Activated CD4-positive, alpha-beta T cell treated with anti-CD3 and anti-CD28 coated beads, Interleukin-2, amount 10 ng/mL, durations not matched to agents 7 days and 5 days (primary cell): ENCODE data around the gene CASKIN2. TPM values are rescaled to one million over a fixed set of nuclear protein-coding genes. Genes with fewer than 3 reads are reported as not detected.

Experiments
- CTCF ChIA-PET: fragments of 350-600 bp; sonication (Branson Sonifier 250); formaldehyde crosslinking; loops from one replicate; lab custom pipeline; 2021; ENCODE audit warnings: antibody characterized with exemption; lab: Charles Lee
- POLR2A ChIA-PET: fragments of 350-600 bp; sonication (Branson Sonifier 250); formaldehyde crosslinking; loops from one replicate; lab custom pipeline; 2021; ENCODE audit warnings: antibody characterized with exemption; lab: Charles Lee
- DNase-seq: peaks from one replicate; pipeline ENCODE4 v3.0.0-alpha.2; 2020
- H3K27ac Mint-ChIP-seq: one replicate; pipeline ENCODE4 v1.8.0; 2021; ENCODE audit warnings: mild to moderate bottlenecking, moderate library complexity, mixed read lengths
- H3K27me3 Mint-ChIP-seq: one replicate; pipeline ENCODE4 v1.8.0; 2021; ENCODE audit warnings: mixed read lengths
- H3K36me3 Mint-ChIP-seq: one replicate; pipeline ENCODE4 v1.8.0; 2021; ENCODE audit warnings: low read depth, mixed read lengths
- H3K4me1 Mint-ChIP-seq: one replicate; pipeline ENCODE4 v1.8.0; 2021; ENCODE audit warnings: mixed read lengths
- H3K4me3 Mint-ChIP-seq: one replicate; pipeline ENCODE4 v1.8.0; 2021; ENCODE audit warnings: mild to moderate bottlenecking, moderate library complexity, mixed read lengths
- H3K9me3 Mint-ChIP-seq: one replicate; pipeline ENCODE4 v1.8.0; 2021; ENCODE audit warnings: mixed read lengths
- total RNA-seq, 2 experiments: library from RNA; stranded (reverse); gene quantifications; one replicate each; pipeline ENCODE4 v1.2.3, GENCODE V29; 2021

The CASKIN2 gene
- total RNA-seq, 2 experiments from 2014 or later = 0.47 to 1.1 TPM

DNA sequence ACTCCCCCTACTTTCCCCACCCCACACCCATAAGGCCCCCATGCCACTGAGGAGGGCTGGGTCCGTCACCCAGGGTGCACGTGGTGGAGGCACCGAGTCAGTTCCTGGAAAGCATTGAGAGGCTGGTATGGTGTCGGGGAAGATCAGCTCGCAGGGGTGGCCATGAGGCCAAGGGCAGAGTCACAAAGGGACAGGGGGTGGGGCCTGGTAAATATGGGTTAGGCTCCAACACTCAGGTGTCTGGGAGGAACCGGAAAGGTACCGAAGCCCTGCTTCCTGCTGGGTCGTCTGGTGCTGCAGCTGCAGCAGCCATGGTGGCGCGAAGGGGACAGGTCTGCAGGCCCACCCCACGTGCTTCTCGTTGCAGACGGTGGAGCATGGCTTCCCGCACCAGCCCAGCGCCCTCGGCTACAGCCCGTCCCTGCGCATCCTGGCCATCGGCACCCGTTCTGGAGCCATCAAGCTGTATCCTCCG, 40.4 kb upstream of the CASKIN2 start:
- Mint-ChIP-seq H3K27ac (no peak overlapping the region), H3K4me3 (no peak overlapping the region), H3K9me3 (no peaks in the 10 kb centered on the region), H3K4me1 (no peaks in the 10 kb centered on the region), H3K36me3 (no peaks in the 10 kb centered on the region), H3K27me3 (no peaks in the 10 kb centered on the region)
- POLR2A ChIA-PET = no interaction called here
- CTCF ChIA-PET = no interaction called here
- no peak for DNase-seq

DNA sequence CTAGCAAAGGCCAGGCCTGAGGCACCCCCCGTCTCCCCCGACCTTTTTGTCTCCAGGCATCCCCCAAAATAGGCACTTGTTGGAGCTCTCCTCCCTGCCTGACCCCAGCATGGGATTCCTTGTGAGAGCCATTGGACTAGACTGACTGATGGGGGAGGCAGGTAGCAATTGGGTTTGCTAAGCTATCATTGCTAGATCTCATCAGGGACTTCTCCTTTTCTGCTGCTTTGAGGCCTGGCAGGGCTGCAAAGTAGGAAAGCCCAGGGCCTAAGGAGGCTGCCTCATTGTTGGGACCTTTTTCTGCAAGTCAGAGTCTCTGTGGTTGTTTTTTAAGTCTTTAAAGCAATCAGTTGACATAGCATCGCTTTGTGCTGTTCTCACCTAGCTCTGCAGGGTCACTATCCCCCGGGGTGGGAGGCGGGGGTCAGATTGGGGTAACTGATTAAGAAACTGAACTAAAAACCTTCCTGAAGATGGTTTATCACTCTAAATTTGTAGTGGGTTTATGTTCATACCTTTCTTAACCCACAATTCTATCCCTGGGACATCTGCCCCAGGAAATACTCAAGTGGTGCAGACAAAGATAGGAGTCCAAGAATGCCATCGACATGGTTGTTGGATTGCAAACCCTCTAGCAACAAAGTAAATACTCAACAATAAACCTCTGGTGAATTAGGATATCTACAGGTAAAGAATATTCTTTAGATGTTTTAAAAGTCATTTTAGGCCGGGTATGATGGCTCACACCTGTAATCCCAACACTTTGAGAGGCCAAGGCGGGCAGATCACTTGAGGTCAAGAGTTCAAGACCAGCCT, 38.2 kb upstream of the CASKIN2 start:
- no peak for DNase-seq
- Mint-ChIP-seq H3K9me3 (no peaks in the 10 kb centered on the region), H3K27me3 (no peaks in the 10 kb centered on the region), H3K4me1 (peaks cover 2% of the 10 kb centered on the region), H3K27ac (no peak overlapping the region), H3K4me3 (no peak overlapping the region), H3K36me3 (no peaks in the 10 kb centered on the region)
- ChIA-PET CTCF (interaction anchor here (0.6 to 1.1 kb wide), 2 partner anchors 11 to 184 kb away, joined by 3 read pairs; no protein-coding TSS in a partner anchor), POLR2A (no interaction called here)

DNA sequence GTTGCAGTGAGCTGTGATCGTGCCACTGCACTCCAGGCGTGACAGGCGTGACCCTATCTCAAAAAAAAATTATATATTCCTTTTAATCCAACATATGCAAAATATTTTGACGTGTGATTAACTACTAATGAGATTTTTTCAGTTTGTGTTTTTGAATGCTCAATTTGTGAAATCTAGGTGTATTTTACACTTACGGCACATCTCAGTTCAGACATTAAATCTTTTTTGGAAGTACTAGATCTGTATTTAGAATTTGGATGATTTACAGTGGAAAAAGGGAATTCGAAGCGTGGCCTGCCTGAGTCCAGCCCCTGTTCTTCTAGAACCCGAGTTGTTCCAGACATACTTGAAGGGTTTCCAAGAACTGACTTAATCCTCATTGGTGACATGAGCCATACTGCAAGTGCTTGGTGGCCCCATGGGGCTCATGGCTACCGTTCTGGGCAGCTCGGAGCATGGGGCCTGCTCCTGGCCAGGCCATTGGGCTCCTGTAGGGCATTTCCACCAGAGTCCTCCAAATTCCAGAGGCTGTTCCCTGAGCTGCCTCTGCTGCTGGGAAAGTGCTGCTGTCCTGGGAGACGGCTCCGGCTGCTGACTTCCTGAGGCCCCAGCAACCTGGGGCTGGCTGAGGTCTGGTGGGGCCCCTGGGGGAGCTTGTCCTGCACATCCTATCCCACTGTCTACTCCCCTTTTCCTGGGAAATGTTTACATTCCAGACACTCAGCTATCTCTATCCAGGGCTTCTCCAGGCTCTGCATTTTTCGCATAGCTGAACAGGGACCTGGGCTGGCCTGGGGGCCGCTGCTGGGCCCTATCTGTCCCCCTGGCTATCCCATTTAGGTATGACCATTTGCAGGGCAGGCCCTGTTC, 37.3 kb upstream of the CASKIN2 start:
- no peak for DNase-seq
- Mint-ChIP-seq H3K27me3 (no peaks in the 10 kb centered on the region), H3K9me3 (no peaks in the 10 kb centered on the region), H3K27ac (no peak overlapping the region), H3K4me3 (no peak overlapping the region), H3K4me1 (peaks cover 2% of the 10 kb centered on the region), H3K36me3 (no peaks in the 10 kb centered on the region)
- CTCF ChIA-PET = interaction anchor here (0.6 to 1.3 kb wide), 4 partner anchors 10 to 185 kb away, joined by 3 to 4 read pairs (median 3); partner anchors contain the start of gene LLGL2
- POLR2A ChIA-PET = interaction anchor here (0.5 kb wide), 1 partner anchor 262 kb away, joined by 5 read pairs; no protein-coding TSS in a partner anchor

DNA sequence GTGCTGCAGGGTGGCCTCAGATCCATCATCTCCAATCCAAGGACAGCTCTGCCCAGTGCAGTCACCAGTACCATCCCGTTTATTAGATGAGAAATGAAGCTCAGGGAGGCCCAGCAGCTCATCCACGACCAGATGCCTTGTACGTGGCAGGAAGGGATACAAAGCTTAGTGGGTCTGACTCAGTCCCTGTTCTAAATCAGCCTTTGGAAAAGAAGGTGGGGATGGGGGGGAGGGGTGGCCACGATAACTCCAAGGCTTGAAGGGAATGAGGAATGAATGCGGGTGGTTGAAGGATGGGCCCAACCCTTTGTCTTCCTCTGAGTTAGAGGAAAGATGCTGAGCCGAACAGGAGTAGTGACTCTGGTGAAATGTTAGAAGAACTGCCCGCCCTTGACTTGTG, 35.9 kb upstream of the CASKIN2 start:
- no peak overlapping the region for H3K4me3 Mint-ChIP-seq
- no peaks in the 10 kb centered on the region for H3K36me3 Mint-ChIP-seq
- H3K9me3 Mint-ChIP-seq = no peaks in the 10 kb centered on the region
- no peaks in the 10 kb centered on the region for H3K27me3 Mint-ChIP-seq
- CTCF ChIA-PET = interaction anchor here (0.9 to 1.3 kb wide), 2 partner anchors 17 to 71 kb away, joined by 3 to 5 read pairs; no protein-coding TSS in a partner anchor
- POLR2A ChIA-PET = no interaction called here
- peaks cover 2% of the 10 kb centered on the region for H3K4me1 Mint-ChIP-seq
- DNase-seq = no peak
- H3K27ac Mint-ChIP-seq = peak overlapping the region; percentile 42

DNA sequence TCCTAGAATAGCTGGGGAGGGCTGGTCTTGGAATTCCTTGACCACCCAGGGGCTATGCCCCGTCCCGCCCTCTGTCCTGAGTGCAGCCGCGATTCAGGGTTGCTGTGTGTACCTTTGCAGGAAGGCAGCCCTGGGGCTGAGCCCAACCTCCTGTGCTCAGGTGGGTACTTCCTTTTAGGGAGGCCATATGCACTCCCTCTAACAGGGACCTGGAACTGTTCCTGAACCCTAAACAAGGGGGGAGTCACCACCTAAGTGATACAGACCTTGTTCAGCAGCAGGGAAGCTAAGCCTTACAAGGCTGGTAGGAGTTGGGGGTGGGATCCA, 34.8 kb upstream of the CASKIN2 start:
- ChIA-PET POLR2A (no interaction called here), CTCF (interaction anchor here (0.9 to 1.3 kb wide), 2 partner anchors 18 to 70 kb away, joined by 4 to 5 read pairs; no protein-coding TSS in a partner anchor)
- Mint-ChIP-seq H3K27ac (no peak overlapping the region), H3K9me3 (no peaks in the 10 kb centered on the region), H3K36me3 (no peaks in the 10 kb centered on the region), H3K4me3 (no peak overlapping the region), H3K4me1 (peaks cover 2% of the 10 kb centered on the region), H3K27me3 (no peaks in the 10 kb centered on the region)
- no peak for DNase-seq

DNA sequence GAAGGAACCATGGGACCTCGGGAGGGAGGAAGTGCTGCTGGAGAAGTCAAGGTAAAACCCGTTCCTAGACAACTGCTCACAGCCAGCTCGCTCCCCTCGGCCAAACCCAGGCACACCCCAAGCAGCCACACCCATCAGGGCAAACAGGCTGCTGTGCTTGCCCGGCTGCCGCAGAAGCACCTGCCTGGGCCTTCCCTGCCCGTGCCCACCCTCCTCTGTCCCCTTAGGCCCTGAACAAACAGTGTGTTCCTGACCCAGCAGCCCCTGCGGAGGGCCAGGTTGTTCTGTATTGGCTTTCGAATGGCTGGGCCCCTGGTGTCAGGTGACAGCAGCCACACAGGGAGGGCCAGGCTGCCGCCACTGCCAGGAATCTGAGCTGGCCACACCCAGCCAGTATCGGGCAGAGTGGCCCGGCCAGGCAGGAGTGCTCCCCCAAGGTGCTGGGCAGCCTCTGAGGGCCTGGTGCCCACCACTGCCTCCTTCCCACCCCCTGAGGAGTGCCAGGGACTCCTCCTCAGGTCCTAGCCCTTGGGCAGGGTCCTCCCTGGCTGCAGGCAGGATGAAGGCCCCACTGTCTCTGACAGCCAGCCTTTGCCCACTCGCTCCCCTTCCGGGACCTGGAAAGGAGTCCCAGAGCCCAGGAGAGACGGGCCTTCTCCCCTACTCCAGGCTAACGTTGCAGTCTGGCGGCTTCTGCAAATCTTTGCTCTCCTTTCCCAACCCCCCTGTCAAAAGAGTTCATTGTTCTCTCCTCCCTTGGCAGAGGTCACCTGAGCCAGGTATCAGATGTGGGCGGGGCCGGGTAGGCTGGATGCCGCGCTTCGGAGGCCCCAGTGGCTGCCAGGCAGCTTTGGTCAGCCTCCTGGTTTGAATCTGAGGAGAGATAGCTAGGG, 34.2 kb upstream of the CASKIN2 start:
- H3K9me3 Mint-ChIP-seq = no peaks in the 10 kb centered on the region
- no peaks in the 10 kb centered on the region for H3K36me3 Mint-ChIP-seq
- H3K27ac Mint-ChIP-seq = no peak overlapping the region
- no peak overlapping the region for H3K4me3 Mint-ChIP-seq
- POLR2A ChIA-PET = no interaction called here
- CTCF ChIA-PET = interaction anchor here (0.9 kb wide), 1 partner anchor 19 kb away, joined by 4 read pairs; no protein-coding TSS in a partner anchor
- DNase-seq = no peak
- H3K4me1 Mint-ChIP-seq = peaks cover 2% of the 10 kb centered on the region
- no peaks in the 10 kb centered on the region for H3K27me3 Mint-ChIP-seq

DNA sequence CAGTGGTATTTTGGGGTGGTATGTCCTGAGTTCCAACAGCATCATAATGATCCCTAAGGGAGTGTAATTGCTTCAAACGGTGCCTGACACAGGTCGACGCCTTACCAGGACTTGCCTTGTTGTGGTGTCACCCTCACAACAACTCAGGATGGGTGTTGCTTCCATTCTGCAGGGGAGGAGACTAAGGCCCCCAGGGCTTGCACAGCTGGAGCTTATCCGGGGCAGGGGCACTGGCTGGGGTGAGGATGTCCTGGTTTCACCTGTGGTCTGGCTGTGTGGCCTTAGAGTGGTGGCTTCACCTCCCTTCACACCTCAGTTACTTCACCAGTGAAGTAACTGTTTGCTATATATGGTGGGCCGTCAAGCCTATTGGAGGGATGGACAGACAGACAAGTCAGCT, 33.5 kb upstream of the CASKIN2 start:
- ChIA-PET POLR2A (interaction anchor here (0.7 kb wide), 1 partner anchor 14 kb away, joined by 3 read pairs; no protein-coding TSS in a partner anchor), CTCF (no interaction called here)
- no peak for DNase-seq
- no peaks in the 10 kb centered on the region for H3K27me3 Mint-ChIP-seq
- no peaks in the 10 kb centered on the region for H3K36me3 Mint-ChIP-seq
- no peaks in the 10 kb centered on the region for H3K9me3 Mint-ChIP-seq
- H3K27ac Mint-ChIP-seq = no peak overlapping the region
- H3K4me3 Mint-ChIP-seq = no peak overlapping the region
- peaks cover 2% of the 10 kb centered on the region for H3K4me1 Mint-ChIP-seq

- Mint-ChIP-seq H3K27me3 (no peaks in the 10 kb centered on the region), H3K27ac (no peak overlapping the region), H3K4me1 (peaks cover 2% of the 10 kb centered on the region), H3K36me3 (no peaks in the 10 kb centered on the region), H3K9me3 (no peaks in the 10 kb centered on the region), H3K4me3 (no peak overlapping the region)
- no peak for DNase-seq
- ChIA-PET CTCF (no interaction called here), POLR2A (no interaction called here)
Observed at GRCh38 chr17:75547091-75547490, 31.8 kb upstream of the CASKIN2 start.

GRCh38 chr17:75546181-75546580, 30.8 kb upstream of the CASKIN2 start:
- H3K9me3 Mint-ChIP-seq = no peaks in the 10 kb centered on the region
- ChIA-PET POLR2A (no interaction called here), CTCF (no interaction called here)
- H3K27me3 Mint-ChIP-seq = no peaks in the 10 kb centered on the region
- DNase-seq = no peak
- no peak overlapping the region for H3K4me3 Mint-ChIP-seq
- H3K4me1 Mint-ChIP-seq = peaks cover 2% of the 10 kb centered on the region
- H3K27ac Mint-ChIP-seq = no peak overlapping the region
- H3K36me3 Mint-ChIP-seq = no peaks in the 10 kb centered on the region

DNA sequence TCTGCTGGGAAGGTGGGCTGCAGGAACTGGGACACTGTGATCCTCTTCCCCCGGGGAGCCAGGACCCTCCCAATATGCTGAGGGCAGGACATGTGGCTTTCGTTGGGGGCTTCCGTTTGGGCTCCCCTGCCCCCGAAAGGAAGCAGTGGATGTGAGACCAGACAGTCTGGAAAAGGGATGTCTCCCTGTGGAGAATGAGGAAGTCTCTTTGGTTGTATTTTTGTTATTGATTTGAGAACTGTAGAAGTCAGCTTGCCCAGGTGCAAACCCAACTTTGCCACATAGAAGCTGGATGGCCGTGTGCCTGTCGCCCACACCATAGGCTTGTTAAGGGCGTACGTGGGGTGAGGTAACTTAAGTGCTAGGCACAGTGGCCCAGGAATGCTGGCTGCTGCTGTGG, 28.9 kb upstream of the CASKIN2 start:
- no peaks in the 10 kb centered on the region for H3K9me3 Mint-ChIP-seq
- no peak for DNase-seq
- H3K4me1 Mint-ChIP-seq = peaks cover 2% of the 10 kb centered on the region
- H3K27ac Mint-ChIP-seq = no peak overlapping the region
- no peak overlapping the region for H3K4me3 Mint-ChIP-seq
- no peaks in the 10 kb centered on the region for H3K36me3 Mint-ChIP-seq
- no peaks in the 10 kb centered on the region for H3K27me3 Mint-ChIP-seq
- POLR2A ChIA-PET = no interaction called here
- CTCF ChIA-PET = interaction anchor here (0.7 to 1.1 kb wide), 3 partner anchors 9 to 28 kb away, joined by 3 read pairs; partner anchors contain the start of gene TSEN54

DNA sequence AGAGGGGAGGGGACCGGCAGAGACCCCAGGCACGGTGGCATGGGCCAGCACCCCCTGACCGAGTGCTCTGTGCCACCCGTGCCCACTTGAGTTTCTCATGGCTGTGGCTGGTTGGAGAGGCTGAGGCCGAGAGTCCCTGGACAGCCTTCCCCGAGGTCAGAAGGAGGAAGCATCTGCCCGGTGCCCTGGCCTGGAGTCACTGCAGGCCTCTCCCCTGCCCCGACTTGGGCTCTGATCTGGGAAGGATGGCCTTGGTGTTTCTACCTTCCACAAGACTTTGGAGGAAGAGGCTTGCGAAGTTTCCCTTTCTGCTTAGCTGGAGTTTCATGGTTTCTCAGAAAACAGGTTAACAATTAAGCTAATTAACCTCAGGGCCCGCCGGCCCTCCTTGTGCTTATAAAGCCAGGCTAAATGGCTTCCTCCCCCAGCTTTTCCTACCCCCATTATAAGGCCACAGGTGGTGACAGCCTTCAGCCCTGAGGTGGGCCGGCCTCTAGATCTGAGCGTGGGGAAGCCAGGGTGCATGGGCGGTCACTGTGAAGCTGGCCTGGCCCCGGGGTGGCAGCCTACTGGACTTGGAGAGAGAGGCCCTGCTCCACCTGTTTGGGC, 27.5 kb upstream of the CASKIN2 start:
- no peaks in the 10 kb centered on the region for H3K9me3 Mint-ChIP-seq
- H3K27ac Mint-ChIP-seq = peak overlapping the region; percentile 19
- POLR2A ChIA-PET = no interaction called here
- H3K36me3 Mint-ChIP-seq = no peaks in the 10 kb centered on the region
- DNase-seq = no peak
- H3K4me3 Mint-ChIP-seq = no peak overlapping the region
- H3K4me1 Mint-ChIP-seq = no peaks in the 10 kb centered on the region
- CTCF ChIA-PET = interaction anchor here (1.1 to 1.6 kb wide), 4 partner anchors 10 to 63 kb away, joined by 3 to 4 read pairs (median 3); partner anchors contain the start of gene MYO15B
- H3K27me3 Mint-ChIP-seq = no peaks in the 10 kb centered on the region
